Stimulated activated CD4-positive, alpha-beta T cell treated with anti-CD3 and anti-CD28 coated beads, Interleukin-4, amount 100 ng/mL, for 48 hours (primary cell): ENCODE results near the gene SF3B3.

Experiments
- DNase-seq, 2 donors: peaks; one replicate each; pipeline ENCODE4 v3.0.0-alpha.2; 2020; ENCODE audit warnings: low read depth in 2 of 2

Gene SF3B3

GRCh38 chr16:70589998-70590471, 66.4 kb downstream of the SF3B3 start:
- no peak for DNase-seq

- no peak for DNase-seq
Observed at GRCh38 chr16:70590722-70591415, 67.3 kb downstream of the SF3B3 start.

GRCh38 chr16:70591615-70592014, 68.0 kb downstream of the SF3B3 start:
- DNase-seq: no peak

- DNase-seq: no peak
Observed at GRCh38 chr16:70592106-70592571, 68.5 kb downstream of the SF3B3 start.

GRCh38 chr16:70593544-70593943, 69.9 kb downstream of the SF3B3 start:
- DNase-seq: no peak

GRCh38 chr16:70594569-70594968, 71.0 kb downstream of the SF3B3 start:
- no peak for DNase-seq

GRCh38 chr16:70597135-70597835, 73.7 kb downstream of the SF3B3 start:
- no peak for DNase-seq

GRCh38 chr16:70598937-70599503, 75.4 kb downstream of the SF3B3 start:
- no peak for DNase-seq

GRCh38 chr16:70600730-70601129, 77.1 kb downstream of the SF3B3 start:
- no peak for DNase-seq

GRCh38 chr16:70601576-70602575, 78.3 kb downstream of the SF3B3 start:
- no peak for DNase-seq

GRCh38 chr16:70602831-70603230, 79.2 kb downstream of the SF3B3 start:
- DNase-seq: no peak

- no peak for DNase-seq
Observed at GRCh38 chr16:70604407-70605282, 81.0 kb downstream of the SF3B3 start.

GRCh38 chr16:70605283-70605657, 81.7 kb downstream of the SF3B3 start:
- no peak for DNase-seq

- DNase-seq: no peak
Observed at GRCh38 chr16:70608521-70608920, 84.9 kb downstream of the SF3B3 start.

GRCh38 chr16:70610273-70611223, 86.9 kb downstream of the SF3B3 start:
- no peak for DNase-seq

GRCh38 chr16:70611224-70611598, 87.6 kb downstream of the SF3B3 start:
- no peak for DNase-seq

GRCh38 chr16:70611785-70612303, 88.2 kb downstream of the SF3B3 start:
- DNase-seq: no peak

- no peak for DNase-seq
Observed at GRCh38 chr16:70612931-70613330, 89.3 kb downstream of the SF3B3 start.

GRCh38 chr16:70614208-70614951, 90.8 kb downstream of the SF3B3 start:
- no peak for DNase-seq
